ENCODE results near the gene MTCL3.

Gene MTCL3

GRCh38 chr6:127506894-127507293 is 12.2 kb downstream of the MTCL3 start:
- no peaks in the 10 kb centered on the region for H3K27me3 ChIP-seq
- H3K4me1 ChIP-seq: no peaks in the 10 kb centered on the region
- no peaks in the 10 kb centered on the region for H4K20me1 ChIP-seq
- no peak overlapping the region for H3K4me3 ChIP-seq
- no peaks in the 10 kb centered on the region for H3K36me3 ChIP-seq
- H3K9ac ChIP-seq: no peak overlapping the region
- H3K27ac ChIP-seq: no peak overlapping the region
- TF ChIP-seq Cebpa-rat (IDR thresholded peaks at IDR 0.05): no peak
- no peak overlapping the region for H3K4me2 ChIP-seq
- no peaks in the 10 kb centered on the region for H3K9me3 ChIP-seq (replicated peaks in 1 of 11)

GRCh38 chr6:127503022-127503421 is 16.1 kb downstream of the MTCL3 start:
- Histone ChIP-seq H3K4me3 (no peak overlapping the region), H3K27ac (no peak overlapping the region), H3K9me3 (replicated peaks in 1 of 11) (no peaks in the 10 kb centered on the region), H4K20me1 (no peaks in the 10 kb centered on the region), H3K36me3 (no peaks in the 10 kb centered on the region), H3K27me3 (no peaks in the 10 kb centered on the region), H3K9ac (no peak overlapping the region), H3K4me2 (no peak overlapping the region), H3K4me1 (no peaks in the 10 kb centered on the region)
- TF ChIP-seq Cebpa-rat (IDR thresholded peaks at IDR 0.05): no peak

- H3K4me1 ChIP-seq: no peaks in the 10 kb centered on the region
- no peaks in the 10 kb centered on the region for H3K9me3 ChIP-seq (replicated peaks in 1 of 11)
- TF ChIP-seq Cebpa-rat (IDR thresholded peaks at IDR 0.05): no peak
- no peak overlapping the region for H3K4me2 ChIP-seq
- H3K36me3 ChIP-seq: no peaks in the 10 kb centered on the region
- H3K4me3 ChIP-seq: no peak overlapping the region
- no peak overlapping the region for H3K9ac ChIP-seq
- H4K20me1 ChIP-seq: no peaks in the 10 kb centered on the region
- H3K27ac ChIP-seq: no peak overlapping the region
- no peaks in the 10 kb centered on the region for H3K27me3 ChIP-seq
These were observed 21.7 kb downstream of the MTCL3 start for GRCh38 chr6:127497410-127497809.

- no peaks in the 10 kb centered on the region for H3K27me3 ChIP-seq
- no peak for TF ChIP-seq Cebpa-rat (IDR thresholded peaks at IDR 0.05)
- no peak overlapping the region for H3K4me3 ChIP-seq
- H4K20me1 ChIP-seq: no peaks in the 10 kb centered on the region
- H3K4me2 ChIP-seq: no peak overlapping the region
- no peaks in the 10 kb centered on the region for H3K36me3 ChIP-seq
- H3K9me3 ChIP-seq (replicated peaks in 1 of 11): no peaks in the 10 kb centered on the region
- H3K27ac ChIP-seq: no peak overlapping the region
- no peaks in the 10 kb centered on the region for H3K4me1 ChIP-seq
- no peak overlapping the region for H3K9ac ChIP-seq
These were observed 22.7 kb downstream of the MTCL3 start for GRCh38 chr6:127496471-127496870.

GRCh38 chr6:127494240-127494767 is 24.8 kb downstream of the MTCL3 start:
- H3K4me3 ChIP-seq: no peak overlapping the region
- H3K9ac ChIP-seq: no peak overlapping the region

GRCh38 chr6:127489248-127489647 is 29.9 kb downstream of the MTCL3 start:
- no peak for TF ChIP-seq Cebpa-rat (IDR thresholded peaks at IDR 0.05)
- Histone ChIP-seq H3K27me3 (no peaks in the 10 kb centered on the region), H3K27ac (no peak overlapping the region), H3K36me3 (no peaks in the 10 kb centered on the region), H3K9ac (no peak overlapping the region), H4K20me1 (no peaks in the 10 kb centered on the region), H3K4me3 (no peak overlapping the region), H3K4me2 (no peak overlapping the region), H3K4me1 (peaks cover 0 to 6% (median 4%) of the 10 kb centered on the region in 10 experiments; a peak in 13 of 20 replicates), H3K9me3 (replicated peaks in 1 of 11) (peaks cover 7 to 15% (median 13%) of the 10 kb centered on the region in 11 experiments; a peak in 17 of 22 replicates)

More at GRCh38 chr6:127494240-127494767, 24.8 kb downstream of the MTCL3 start:
- TF ChIP-seq Cebpa-rat (IDR thresholded peaks at IDR 0.05): no peak
- Histone ChIP-seq H3K9me3 (replicated peaks in 1 of 11) (peaks cover 7 to 15% (median 13%) of the 10 kb centered on the region in 11 experiments; a peak in 17 of 22 replicates), H3K36me3 (no peaks in the 10 kb centered on the region), H3K27ac (no peak overlapping the region), H3K27me3 (no peaks in the 10 kb centered on the region), H3K4me1 (no peaks in the 10 kb centered on the region), H4K20me1 (no peaks in the 10 kb centered on the region), H3K4me2 (no peak overlapping the region)

- no peak overlapping the region for H3K4me2 ChIP-seq
- H3K4me3 ChIP-seq: no peak overlapping the region
- H3K36me3 ChIP-seq: no peaks in the 10 kb centered on the region
- no peak for TF ChIP-seq Cebpa-rat (IDR thresholded peaks at IDR 0.05)
- peaks cover 6 to 16% (median 12%) of the 10 kb centered on the region in 10 experiments; a peak in 17 of 20 replicates for H3K4me1 ChIP-seq
- no peak overlapping the region for H3K9ac ChIP-seq
- no peaks in the 10 kb centered on the region for H3K27me3 ChIP-seq
- H3K9me3 ChIP-seq (replicated peaks in 1 of 11): peaks cover 7 to 15% (median 13%) of the 10 kb centered on the region in 11 experiments; a peak in 17 of 22 replicates
- H3K27ac ChIP-seq: no peak overlapping the region
- H4K20me1 ChIP-seq: no peaks in the 10 kb centered on the region
These were observed 32.2 kb downstream of the MTCL3 start for GRCh38 chr6:127486934-127487333.

GRCh38 chr6:127484212-127484863 is 34.8 kb downstream of the MTCL3 start:
- Histone ChIP-seq H3K4me2 (peak overlapping the region; percentile 30 to 79 (median 58); a peak in 20 of 22 replicates), H3K9me3 (replicated peaks in 1 of 11) (peaks cover 0 to under 1% (median 0%) of the 10 kb centered on the region in 11 experiments; a peak in 1 of 22 replicates), H3K9ac (no peak overlapping the region), H3K36me3 (no peaks in the 10 kb centered on the region), H3K4me3 (peak overlapping the region in 3 of 10 experiments; percentile 17 to 29 (median 17); a peak in 2 of 20 replicates), H4K20me1 (no peaks in the 10 kb centered on the region), H3K4me1 (peaks cover 6 to 16% (median 12%) of the 10 kb centered on the region in 10 experiments; a peak in 17 of 20 replicates), H3K27ac (peak overlapping the region in 2 of 11 experiments; percentile 21 to 26; a peak in 1 of 22 replicates), H3K27me3 (no peaks in the 10 kb centered on the region)
- no peak for TF ChIP-seq Cebpa-rat (IDR thresholded peaks at IDR 0.05)

- peak overlapping the region in 3 of 10 experiments; percentile 17 to 29 (median 17); a peak in 2 of 20 replicates for H3K4me3 ChIP-seq
- no peak overlapping the region for H3K9ac ChIP-seq
- no peaks in the 10 kb centered on the region for H3K9me3 ChIP-seq (replicated peaks in 1 of 11)
- H3K4me2 ChIP-seq: peak overlapping the region; percentile 30 to 79 (median 58)
- H3K4me1 ChIP-seq: peaks cover 6 to 16% (median 12%) of the 10 kb centered on the region in 10 experiments; a peak in 17 of 20 replicates
- H3K27ac ChIP-seq: peak overlapping the region in 1 of 11 experiments; percentile 26; a peak in 1 of 22 replicates
- H3K27me3 ChIP-seq: no peaks in the 10 kb centered on the region
- no peak for TF ChIP-seq Cebpa-rat (IDR thresholded peaks at IDR 0.05)
- no peaks in the 10 kb centered on the region for H3K36me3 ChIP-seq
- no peaks in the 10 kb centered on the region for H4K20me1 ChIP-seq
These were observed 35.6 kb downstream of the MTCL3 start for GRCh38 chr6:127483399-127484055.
